ENCODE measurements around the gene NUTM2F.
A peak's percentile ranks its signal among the peaks of the same experiment; 100 is the strongest.
"Not testable (repeated sequence)": the region's sequence is repeated elsewhere in the genome, so short reads cannot be mapped to it uniquely, and the experiment has no call there.

The NUTM2F gene

DNA sequence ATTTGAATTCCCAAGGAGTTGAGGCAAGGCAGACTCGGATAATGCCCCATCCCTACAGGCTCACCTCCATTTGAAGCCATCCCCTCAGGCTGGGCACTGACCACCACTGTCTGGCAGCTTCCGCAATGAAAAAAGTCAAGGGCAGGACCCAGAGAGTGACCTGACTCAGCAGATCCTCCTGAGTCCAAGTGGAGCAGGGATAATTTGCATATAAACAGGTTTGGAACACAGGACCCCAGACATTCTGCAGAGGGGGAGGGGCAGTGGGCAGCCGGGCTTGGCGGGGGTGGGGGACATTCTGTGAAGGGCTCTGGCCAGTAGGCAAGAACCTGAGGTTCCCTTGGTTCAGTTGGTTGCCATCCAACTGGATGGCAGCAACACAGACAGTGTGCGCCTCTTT, at the start of gene NUTM2F:
Gene NUTM2F, minus strand, starts transcription at position 101 of the 400 bp plus-strand sequence. Its CDS starts 21 bp downstream, at position 80.
- DNase-seq, result not testable (repeated sequence)

- not testable (repeated sequence) for DNase-seq
Observed at GRCh38 chr9:94375197-94375596, 46.8 kb upstream of the NUTM2F start.

DNA sequence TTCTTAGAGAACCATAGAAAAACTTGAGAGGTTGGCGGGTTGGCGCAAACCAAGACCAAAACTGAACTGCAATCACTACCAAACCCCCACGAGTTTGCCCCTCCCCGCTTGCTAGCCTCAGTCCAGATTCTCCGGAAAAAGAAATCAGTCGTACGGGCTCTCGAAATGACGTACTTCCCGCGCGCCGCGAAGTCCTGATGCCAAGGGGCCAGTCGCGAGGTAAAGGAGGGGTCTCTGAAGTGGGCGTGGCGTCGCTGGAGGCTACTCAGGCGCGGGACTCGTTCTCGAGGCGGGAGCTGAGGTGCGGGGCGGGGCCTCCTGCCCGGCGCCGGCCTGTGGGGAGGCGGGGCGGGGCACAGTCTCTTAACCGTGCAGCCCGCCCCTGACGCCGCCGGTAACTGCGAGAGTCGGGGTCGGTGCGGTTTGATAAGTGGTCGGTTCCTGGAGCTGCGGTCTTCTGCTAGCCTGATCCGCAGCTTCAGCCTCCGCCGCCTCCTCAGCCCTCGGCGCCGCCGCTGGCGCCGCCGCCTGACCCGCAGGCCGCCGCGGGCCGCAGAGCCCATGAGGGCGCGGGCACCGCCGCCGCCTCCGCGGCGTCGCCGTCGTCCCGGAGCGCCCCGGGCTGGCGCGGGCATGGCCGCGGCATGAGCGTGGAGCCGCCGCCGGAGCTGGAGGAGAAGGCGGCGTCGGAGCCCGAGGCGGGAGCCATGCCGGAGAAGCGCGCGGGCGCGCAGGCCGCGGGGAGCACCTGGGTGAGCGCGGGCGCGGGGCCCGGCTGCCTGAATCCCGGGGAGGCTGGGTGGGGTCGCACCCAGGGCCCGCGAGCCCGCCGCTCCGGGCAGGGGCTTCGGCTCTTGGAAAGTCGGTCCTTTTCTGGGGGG, 46.0 kb upstream of the NUTM2F start:
- peak; percentile 89 for DNase-seq

DNA sequence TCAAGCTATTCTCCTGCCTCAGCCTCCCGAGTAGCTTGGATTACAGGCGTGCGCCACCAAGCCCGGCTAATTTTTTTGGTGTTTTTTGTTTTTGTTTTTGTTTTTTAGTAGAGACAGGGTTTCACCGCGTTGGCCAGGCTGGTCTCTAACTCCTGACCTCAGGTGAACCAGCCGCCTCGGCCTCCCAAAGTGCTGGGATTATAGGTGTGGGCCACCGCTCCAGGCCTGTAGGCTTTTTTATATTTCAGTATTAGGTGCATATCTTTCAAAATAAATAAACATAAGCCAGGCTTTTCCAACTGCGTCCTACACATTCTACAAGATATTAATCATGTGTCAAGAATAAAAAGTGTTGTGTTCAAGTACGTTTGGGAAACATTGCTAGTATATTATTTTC, 45.3 kb upstream of the NUTM2F start:
- not testable (repeated sequence) for DNase-seq

DNA sequence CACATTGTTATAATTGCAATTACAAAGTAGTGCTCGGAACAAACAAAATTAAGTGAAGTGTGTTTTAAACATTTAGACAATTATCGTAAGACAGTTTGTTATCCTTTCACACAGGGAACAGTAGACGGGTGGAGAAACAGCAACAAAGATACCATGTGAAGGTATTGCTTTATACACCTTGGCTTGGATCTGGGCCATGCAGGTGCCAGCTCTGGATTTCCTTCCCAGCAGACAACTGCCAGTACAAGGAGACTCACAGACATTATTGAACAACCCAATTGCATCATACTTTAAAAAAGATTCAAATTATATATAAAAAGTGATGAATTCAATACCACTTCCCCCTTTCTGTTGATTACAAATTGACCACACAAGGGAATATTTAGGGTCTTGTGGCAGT, 41.8 kb upstream of the NUTM2F start:
- DNase-seq, result not testable (repeated sequence)

DNA sequence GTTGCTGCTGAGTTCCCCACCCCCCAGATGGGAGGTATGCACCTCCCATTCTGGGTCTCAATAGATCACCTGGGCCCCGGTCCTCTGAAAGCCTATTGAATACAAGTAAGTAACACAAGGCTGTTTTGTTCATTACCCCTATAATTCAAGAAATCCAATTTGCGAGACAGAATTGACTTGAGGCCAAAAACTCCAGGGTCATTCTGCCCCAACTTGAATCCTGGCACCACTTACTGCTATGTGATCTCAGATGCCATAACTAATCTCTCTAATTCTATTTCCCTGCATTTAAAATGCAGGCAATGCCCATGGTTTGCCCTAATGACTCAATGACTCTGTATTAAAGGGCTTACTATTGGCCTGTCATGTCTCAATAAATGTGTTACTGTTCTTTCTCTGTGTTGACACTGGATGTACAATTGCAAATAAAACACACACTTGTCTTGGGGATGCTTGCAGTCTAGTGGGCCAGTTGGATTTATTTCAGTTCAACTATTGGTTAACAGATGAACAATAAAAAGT, 35.7 kb upstream of the NUTM2F start:
- DNase-seq, result not testable (repeated sequence)

GRCh38 chr9:94357158-94357557, 28.7 kb upstream of the NUTM2F start:
- not testable (repeated sequence) for DNase-seq

GRCh38 chr9:94351901-94352723, 23.7 kb upstream of the NUTM2F start:
- DNase-seq, result not testable (repeated sequence)

- DNase-seq, result not testable (repeated sequence)
Observed at GRCh38 chr9:94348754-94349153, 20.3 kb upstream of the NUTM2F start.

- not testable (repeated sequence) for DNase-seq
Observed at GRCh38 chr9:94347451-94347850, 19.0 kb upstream of the NUTM2F start.

DNA sequence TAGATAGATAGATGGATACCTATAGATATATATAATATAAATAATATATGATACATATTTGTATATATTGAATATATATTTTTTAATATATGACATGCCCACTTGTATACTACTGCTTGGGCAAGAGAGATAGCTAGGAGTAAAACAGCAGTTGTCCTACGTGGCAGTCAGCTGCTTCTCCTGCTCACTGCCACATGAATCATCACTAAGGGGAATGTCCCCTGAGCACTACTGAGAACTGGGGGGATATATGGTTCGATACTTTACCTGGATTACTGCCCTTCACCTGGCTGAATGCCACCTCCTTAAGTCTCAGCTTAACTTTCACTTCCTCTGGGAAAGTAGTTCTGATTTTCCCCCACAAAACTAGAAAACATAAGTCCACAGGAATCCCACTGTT, 13.3 kb upstream of the NUTM2F start:
- DNase-seq, result not testable (repeated sequence)

GRCh38 chr9:94340750-94341149, 12.3 kb upstream of the NUTM2F start:
- not testable (repeated sequence) for DNase-seq

GRCh38 chr9:94339657-94340056, 11.2 kb upstream of the NUTM2F start:
- DNase-seq, result not testable (repeated sequence)

GRCh38 chr9:94338723-94339122, 10.3 kb upstream of the NUTM2F start:
- DNase-seq, result not testable (repeated sequence)

DNA sequence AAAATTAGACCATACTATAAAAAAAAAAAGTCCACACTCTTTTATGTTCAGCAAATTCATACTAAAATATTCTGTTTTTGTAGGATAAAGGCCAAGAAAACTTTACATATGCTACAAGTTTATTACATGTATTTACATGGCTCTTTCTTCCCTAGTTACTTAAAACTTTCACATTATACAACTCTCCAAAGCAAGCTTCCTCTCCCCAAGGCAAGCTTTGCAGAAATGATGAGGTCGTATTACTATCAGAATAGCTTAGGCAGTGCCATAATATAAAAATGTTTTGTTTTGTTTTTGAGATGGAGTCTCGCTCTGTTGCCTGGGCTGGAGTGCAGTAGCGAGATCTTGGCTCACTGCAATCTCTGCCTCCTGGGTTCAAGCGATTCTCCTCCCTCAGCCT, 8.0 kb upstream of the NUTM2F start:
- not testable (repeated sequence) for DNase-seq

GRCh38 chr9:94325583-94325982, 2.9 kb downstream of the NUTM2F start:
- not testable (repeated sequence) for DNase-seq

- DNase-seq, result not testable (repeated sequence)
Observed at GRCh38 chr9:94323153-94323798, 5.2 kb downstream of the NUTM2F start.

DNA sequence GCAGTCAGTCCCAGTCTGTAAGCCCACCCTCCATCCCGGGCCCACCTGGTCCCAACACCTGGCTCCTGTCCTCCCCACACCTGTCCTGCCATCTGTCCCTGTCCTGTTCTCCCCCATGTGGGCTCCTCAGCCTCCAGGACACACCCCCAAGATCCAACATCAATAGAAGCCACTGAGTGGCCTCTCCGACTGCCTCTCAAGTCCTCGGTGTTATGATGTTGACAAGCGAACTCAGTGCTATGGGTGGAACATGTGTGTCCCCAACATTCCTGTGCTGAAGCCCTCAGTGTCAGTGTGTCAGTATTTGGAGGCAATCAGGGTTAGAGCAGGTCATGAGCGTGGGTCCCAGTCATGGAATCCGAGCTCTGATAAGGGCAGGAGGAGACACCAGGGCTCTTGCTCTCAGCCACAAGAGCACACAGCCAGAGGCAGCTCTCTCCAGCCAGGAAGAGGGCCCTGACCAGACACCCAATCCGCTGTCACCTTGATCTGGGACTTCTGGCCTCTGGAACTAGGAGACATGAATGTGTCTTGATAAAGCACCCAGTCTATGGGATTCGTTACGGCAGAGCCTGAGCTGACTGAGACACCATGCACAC, 6.0 kb downstream of the NUTM2F start:
- not testable (repeated sequence) for DNase-seq

DNA sequence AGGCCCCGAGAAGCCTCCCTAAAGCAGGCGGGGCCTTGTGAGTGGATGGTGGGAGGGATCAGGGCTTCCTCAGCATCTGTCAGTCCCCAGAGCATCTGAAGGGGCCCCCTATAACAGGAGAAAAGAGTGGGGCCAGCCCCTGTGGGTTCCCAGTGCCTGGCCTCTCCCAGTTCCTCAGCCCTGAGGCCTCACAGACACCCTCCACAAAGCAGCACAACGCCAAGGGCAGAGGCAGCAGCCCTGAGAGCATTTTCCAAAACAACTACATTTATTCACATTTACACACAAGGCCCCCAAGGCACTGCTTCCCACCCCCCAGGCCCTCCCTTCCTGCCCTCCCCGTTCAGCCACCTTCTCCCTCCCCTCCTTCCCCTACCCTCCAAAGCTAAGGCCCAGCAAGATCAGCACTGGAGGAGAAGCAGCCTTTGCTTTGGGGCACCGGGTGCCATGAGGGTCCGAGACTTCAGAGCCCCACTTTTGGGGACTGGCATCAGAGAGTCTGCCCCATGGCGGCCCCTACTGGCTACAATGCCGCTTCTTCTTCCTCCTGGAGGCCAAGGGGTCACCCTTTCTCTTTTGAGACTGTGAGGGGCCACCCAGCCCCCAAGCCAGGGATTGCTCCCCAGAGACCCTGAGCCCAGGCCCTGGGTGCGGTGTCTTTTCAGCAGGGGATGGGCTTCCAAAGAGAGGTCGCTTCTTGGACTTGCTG, 10.3 kb downstream of the NUTM2F start:
- DNase-seq, result not testable (repeated sequence)

- DNase-seq, result not testable (repeated sequence)
Observed at GRCh38 chr9:94316236-94316635, 12.2 kb downstream of the NUTM2F start.

All from NCI-H345 (cell line).